Loucy (cell line): ENCODE data around the gene SPTB.

Experiments
- CTCF ChIP-seq: fragments of 200-600 bp; sonication (generic); conservative IDR thresholded peaks from 2 replicates; pipeline ENCODE4 v1.5.1; 2014; ENCODE audit warnings: mild to moderate bottlenecking, antibody characterized with exemption, low read length
- EZH2phosphoT487 ChIP-seq: fragments of 200-600 bp; IDR thresholded peaks from 2 replicates; pipeline ENCODE4 v1.6.1; 2018; ENCODE audit warnings: antibody characterized with exemption, mild to moderate bottlenecking, moderate library complexity, borderline replicate concordance

GRCh38 chr14:64773046-64773445 is 106.7 kb downstream of the SPTB start:
- TF ChIP-seq CTCF (no peak), EZH2phosphoT487 (no peak)
